Sigmoid colon (tissue), 7 donors: ENCODE data around the gene GLUD2. TPM values are rescaled to one million over a fixed set of nuclear protein-coding genes. Genes with fewer than 3 reads are reported as not detected.
"Not testable (repeated sequence)": the region's sequence is repeated elsewhere in the genome, so short reads cannot be mapped to it uniquely, and the experiment has no call there.

ENCODE experiments used
- DNase-seq: peaks from one replicate; pipeline ENCODE4 v3.0.0-alpha.2; 2019
- H3K27ac ChIP-seq, 4 donors: fragments of 200-600 bp; sonication (generic); one replicate each; pipeline ENCODE4 v1.5.1; 2016 to 2019; ENCODE audit warnings: mild to moderate bottlenecking in 1 of 4
- H3K27me3 ChIP-seq, 3 donors: fragments of 200-600 bp; sonication (generic); one replicate each; pipeline ENCODE4 v1.5.1; 2019; ENCODE audit warnings: mild to moderate bottlenecking in 1 of 3
- H3K36me3 ChIP-seq, 4 donors: fragments of 200-600 bp; sonication (generic); one replicate each; pipeline ENCODE4 v1.5.1; 2016 to 2019
- H3K4me1 ChIP-seq, 4 donors: fragments of 200-600 bp; sonication (generic); one replicate each; pipeline ENCODE4 v1.5.1; 2017 to 2019
- H3K4me3 ChIP-seq, 4 donors: fragments of 200-600 bp; sonication (generic); one replicate each; pipeline ENCODE4 v1.5.1; 2017 to 2019; ENCODE audit warnings: mild to moderate bottlenecking in 2 of 4, moderate library complexity in 1 of 4
- H3K9me3 ChIP-seq, 4 donors: fragments of 200-600 bp in 3 of 4; sonication (generic) in 3 of 4; one replicate each; pipeline versions ENCODE4 v1.5.1 to v1.6.1; 2013 to 2019
- EP300 ChIP-seq, 4 donors: sonication (generic); formaldehyde crosslinking; IDR thresholded peaks; one replicate each; pipeline ENCODE4 v1.6.1; 2017; ENCODE audit warnings: antibody characterized with exemption in 4 of 4
- POLR2A ChIP-seq, 2 donors: fragments of 450-650 bp; IDR thresholded peaks; one replicate each; pipeline ENCODE4 v1.6.1; 2016; ENCODE audit warnings: antibody characterized with exemption in 2 of 2, mild to moderate bottlenecking in 2 of 2, moderate library complexity in 2 of 2
- POLR2AphosphoS5 ChIP-seq, 4 donors: sonication (generic); formaldehyde crosslinking; IDR thresholded peaks; one replicate each; pipeline ENCODE4 v1.6.1; 2017; ENCODE audit warnings: antibody characterized with exemption in 4 of 4
- WGBS, 2 donors: extraction: QIAGEN DNeasy Blood & Tissue Kit; methylation state at CpG; one replicate each; pipeline ENCODE4 v1.1.7; 2013; 5-methylcytosine and 5-hydroxymethylcytosine counted together
- intact Hi-C: fragments of 100-400 bp; cut with DNase I; formaldehyde crosslinking; loops from one replicate; pipeline ENCODE4 v1.15.1; 2023
- polyA plus RNA-seq, 3 donors: library from polyadenylated mRNA; stranded (reverse); fragments of 200-250 nt; gene quantifications; one replicate each; pipeline ENCODE4 v1.2.3, GENCODE V29; 2013
- total RNA-seq, 4 donors: library from RNA; depleted of rRNA; stranded (reverse); fragments of >200 nt; gene quantifications; one replicate each; pipeline ENCODE4 v1.1.0, GENCODE V29; 2016
- TF ChIP-seq, protein P1 (sequence below), 4 experiments: fragments of 450-650 bp in 3 of 4; fragments of 200-600 bp in 1 of 4; IDR thresholded peaks; one replicate each; pipeline ENCODE4 v1.5.1; 2016 to 2019; ENCODE audit warnings: antibody characterized with exemption in 4 of 4, mild to moderate bottlenecking in 3 of 4, moderate library complexity in 2 of 4
- donor health status: healthy with polysubstance abuse.
- donor health status: Bipolar disorder and iron deficiency.
- donor health status: healthy.

GLUD2 gene
- total RNA-seq (1 to 10 TPM in 3 of 4 donors, under 1 TPM in 1; 0.82 to 2.3 (median 1.7) TPM), polyA plus RNA-seq (under 1 TPM; 0.38 to 0.60 (median 0.46) TPM)

DNA sequence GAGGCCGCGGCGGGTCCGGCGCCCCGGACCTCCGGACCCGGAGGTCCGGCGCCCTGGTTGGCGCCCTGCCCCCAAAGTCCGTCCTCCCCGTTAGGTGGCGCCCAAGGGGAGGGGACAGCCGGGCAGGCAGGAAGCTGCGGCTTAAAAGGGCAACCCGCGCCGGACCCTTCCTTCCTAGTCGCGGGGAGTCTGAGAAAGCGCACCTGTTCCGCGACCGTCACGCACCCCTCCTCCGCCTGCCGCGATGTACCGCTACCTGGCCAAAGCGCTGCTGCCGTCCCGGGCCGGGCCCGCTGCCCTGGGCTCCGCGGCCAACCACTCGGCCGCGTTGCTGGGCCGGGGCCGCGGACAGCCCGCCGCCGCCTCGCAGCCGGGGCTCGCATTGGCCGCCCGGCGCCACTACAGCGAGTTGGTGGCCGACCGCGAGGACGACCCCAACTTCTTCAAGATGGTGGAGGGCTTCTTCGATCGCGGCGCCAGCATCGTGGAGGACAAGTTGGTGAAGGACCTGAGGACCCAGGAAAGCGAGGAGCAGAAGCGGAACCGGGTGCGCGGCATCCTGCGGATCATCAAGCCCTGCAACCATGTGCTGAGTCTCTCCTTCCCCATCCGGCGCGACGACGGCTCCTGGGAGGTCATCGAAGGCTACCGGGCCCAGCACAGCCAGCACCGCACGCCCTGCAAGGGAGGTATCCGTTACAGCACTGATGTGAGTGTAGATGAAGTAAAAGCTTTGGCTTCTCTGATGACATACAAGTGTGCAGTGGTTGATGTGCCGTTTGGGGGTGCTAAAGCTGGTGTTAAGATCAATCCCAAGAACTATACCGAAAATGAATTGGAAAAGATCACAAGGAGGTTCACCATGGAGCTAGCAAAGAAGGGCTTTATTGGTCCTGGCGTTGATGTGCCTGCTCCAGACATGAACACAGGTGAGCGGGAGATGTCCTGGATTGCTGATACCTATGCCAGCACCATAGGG, at the start of gene GLUD2:
Gene GLUD2, plus strand, starts transcription at position 170 of the 979 bp plus-strand sequence. Its CDS starts 75 bp downstream, at position 245.
- H3K4me1 ChIP-seq, H3K9me3 ChIP-seq, intact Hi-C loops, H3K36me3 ChIP-seq, H3K27ac ChIP-seq, H3K27me3 ChIP-seq, DNase-seq: not testable (repeated sequence)
- TF ChIP-seq, protein P1, sequence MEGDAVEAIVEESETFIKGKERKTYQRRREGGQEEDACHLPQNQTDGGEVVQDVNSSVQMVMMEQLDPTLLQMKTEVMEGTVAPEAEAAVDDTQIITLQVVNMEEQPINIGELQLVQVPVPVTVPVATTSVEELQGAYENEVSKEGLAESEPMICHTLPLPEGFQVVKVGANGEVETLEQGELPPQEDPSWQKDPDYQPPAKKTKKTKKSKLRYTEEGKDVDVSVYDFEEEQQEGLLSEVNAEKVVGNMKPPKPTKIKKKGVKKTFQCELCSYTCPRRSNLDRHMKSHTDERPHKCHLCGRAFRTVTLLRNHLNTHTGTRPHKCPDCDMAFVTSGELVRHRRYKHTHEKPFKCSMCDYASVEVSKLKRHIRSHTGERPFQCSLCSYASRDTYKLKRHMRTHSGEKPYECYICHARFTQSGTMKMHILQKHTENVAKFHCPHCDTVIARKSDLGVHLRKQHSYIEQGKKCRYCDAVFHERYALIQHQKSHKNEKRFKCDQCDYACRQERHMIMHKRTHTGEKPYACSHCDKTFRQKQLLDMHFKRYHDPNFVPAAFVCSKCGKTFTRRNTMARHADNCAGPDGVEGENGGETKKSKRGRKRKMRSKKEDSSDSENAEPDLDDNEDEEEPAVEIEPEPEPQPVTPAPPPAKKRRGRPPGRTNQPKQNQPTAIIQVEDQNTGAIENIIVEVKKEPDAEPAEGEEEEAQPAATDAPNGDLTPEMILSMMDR (IDR thresholded peaks at IDR 0.05) = peak in 1 of 4 experiments; percentile 20
- WGBS, 2 donors = 18 to 26% methylated on average over 82 of the region's 82 CpGs
- peak within 1 kb of the TSS in 3 of 4 donors; percentile 36 to 46 (median 42) for H3K4me3 ChIP-seq

GRCh38 chrX:120999413-120999812, 48.0 kb upstream of the GLUD2 start:
- H3K4me1 ChIP-seq = no peaks in the 10 kb centered on the region
- H3K36me3 ChIP-seq = no peaks in the 10 kb centered on the region
- no peaks in the 10 kb centered on the region for H3K9me3 ChIP-seq
- 81 to 82% methylated on average over 3 of the region's 3 CpGs for WGBS, 2 donors
- intact Hi-C loops = no loop called here
- TF ChIP-seq POLR2AphosphoS5 (IDR thresholded peaks at IDR 0.05) = no peak
- TF ChIP-seq, protein P1 (IDR thresholded peaks at IDR 0.05) = no peak
- TF ChIP-seq POLR2A (IDR thresholded peaks at IDR 0.05) = no peak
- no peak for TF ChIP-seq EP300 (IDR thresholded peaks at IDR 0.05)
- no peak overlapping the region for H3K27ac ChIP-seq
- H3K27me3 ChIP-seq = no peaks in the 10 kb centered on the region
- DNase-seq = no peak
- no peak overlapping the region for H3K4me3 ChIP-seq

DNA sequence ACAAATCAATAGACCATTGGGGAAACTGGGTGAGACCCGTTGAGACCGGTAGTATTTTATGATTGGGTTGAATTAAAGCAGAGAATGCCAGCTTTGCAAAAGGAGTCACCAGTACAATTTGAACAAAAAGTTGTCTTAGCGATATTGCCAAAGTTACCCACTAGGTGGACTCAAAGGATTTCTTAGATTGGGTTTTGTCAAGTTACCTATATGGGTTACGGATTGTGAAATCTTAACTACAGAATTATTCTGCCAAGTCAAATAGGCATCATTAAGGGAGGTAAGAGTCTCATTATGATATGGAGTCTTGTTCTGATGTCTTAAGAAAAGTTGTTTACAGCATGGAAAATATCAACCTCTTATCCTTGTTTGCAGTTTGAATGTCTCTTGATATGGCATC, 46.8 kb upstream of the GLUD2 start:
- 19 to 51% methylated on average over 4 of the region's 4 CpGs for whole genome bisulfite sequencing, 2 donors
- intact Hi-C loops = no loop called here
- Histone ChIP-seq H3K27me3 (no peaks in the 10 kb centered on the region), H3K4me1 (no peaks in the 10 kb centered on the region), H3K4me3 (no peak overlapping the region), H3K9me3 (no peaks in the 10 kb centered on the region), H3K36me3 (no peaks in the 10 kb centered on the region), H3K27ac (no peak overlapping the region)
- TF ChIP-seq POLR2AphosphoS5 (IDR thresholded peaks at IDR 0.05) = no peak
- no peak for TF ChIP-seq POLR2A (IDR thresholded peaks at IDR 0.05)
- no peak for TF ChIP-seq EP300 (IDR thresholded peaks at IDR 0.05)
- no peak for DNase-seq

DNA sequence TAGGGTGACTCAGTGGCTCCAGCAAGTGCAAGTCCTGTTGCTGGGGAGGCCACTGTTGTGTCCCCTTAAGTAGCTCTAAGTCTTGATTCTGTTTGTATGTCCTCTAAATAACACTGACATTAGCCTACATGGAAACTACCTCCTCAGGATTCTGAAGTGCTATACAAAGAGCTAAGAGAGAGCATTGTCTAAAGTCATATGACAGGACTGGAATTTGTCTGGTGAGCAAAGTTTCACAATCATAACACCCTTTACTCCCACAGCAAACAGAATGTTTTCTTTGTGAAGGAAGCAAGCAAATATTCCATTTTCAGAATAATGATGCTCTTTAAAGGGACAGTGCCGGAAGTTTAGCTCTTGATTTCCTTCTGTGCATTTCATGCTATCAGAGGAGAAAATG, 38.5 kb upstream of the GLUD2 start:
- TF ChIP-seq, protein P1 (IDR thresholded peaks at IDR 0.05) = no peak
- no peak for TF ChIP-seq POLR2A (IDR thresholded peaks at IDR 0.05)
- no peak for TF ChIP-seq EP300 (IDR thresholded peaks at IDR 0.05)
- TF ChIP-seq POLR2AphosphoS5 (IDR thresholded peaks at IDR 0.05) = no peak
- H3K27me3 ChIP-seq = no peaks in the 10 kb centered on the region
- H3K27ac ChIP-seq = no peak overlapping the region
- no peaks in the 10 kb centered on the region for H3K4me1 ChIP-seq
- no peaks in the 10 kb centered on the region for H3K9me3 ChIP-seq
- WGBS, 2 donors = 41 to 80% methylated on average over 1 of the region's 1 CpG
- H3K36me3 ChIP-seq = no peaks in the 10 kb centered on the region
- no peak overlapping the region for H3K4me3 ChIP-seq
- no peak for DNase-seq
- intact Hi-C loops = no loop called here

- WGBS, 2 donors = 12 to 73% methylated on average over 3 of the region's 3 CpGs
- no peaks in the 10 kb centered on the region for H3K36me3 ChIP-seq
- no peaks in the 10 kb centered on the region for H3K4me1 ChIP-seq
- no peak for DNase-seq
- H3K27me3 ChIP-seq = no peaks in the 10 kb centered on the region
- H3K9me3 ChIP-seq = no peaks in the 10 kb centered on the region
- no peak overlapping the region for H3K4me3 ChIP-seq
- intact Hi-C loops = no loop called here
- TF ChIP-seq POLR2AphosphoS5 (IDR thresholded peaks at IDR 0.05) (no peak), EP300 (IDR thresholded peaks at IDR 0.05) (no peak), POLR2A (IDR thresholded peaks at IDR 0.05) (no peak)
- TF ChIP-seq, protein P1 (IDR thresholded peaks at IDR 0.05) = no peak
- H3K27ac ChIP-seq = no peak overlapping the region
Measured at GRCh38 chrX:121009764-121010163, 37.6 kb upstream of the GLUD2 start.
